ENCODE results near the gene GFOD1. TPM values are rescaled to one million over a fixed set of nuclear protein-coding genes. Genes with fewer than 3 reads are reported as not detected.

The GFOD1 gene
- total RNA-seq, 1 experiment from 2014 or later, result 0.68 TPM

DNA sequence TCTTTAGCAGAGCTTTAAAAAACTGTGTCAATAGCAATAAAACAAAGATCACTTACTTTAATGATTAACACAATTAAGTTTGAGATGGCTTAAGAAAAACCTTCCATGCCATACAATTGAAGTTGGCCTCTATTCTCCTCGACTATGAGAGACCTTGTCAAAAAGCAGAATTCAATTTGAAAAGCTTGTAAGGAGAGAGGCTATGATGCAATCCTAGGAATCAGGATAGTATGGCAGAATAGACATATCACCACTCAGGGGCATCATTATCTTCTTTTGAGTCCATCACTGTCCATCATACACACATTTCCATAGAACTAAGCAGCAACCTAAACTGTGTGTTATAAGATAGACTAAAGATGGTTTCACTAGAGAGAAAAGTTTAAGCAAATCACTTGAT lies 176.2 kb downstream of the GFOD1 start:
- TF ChIP-seq, protein P1, sequence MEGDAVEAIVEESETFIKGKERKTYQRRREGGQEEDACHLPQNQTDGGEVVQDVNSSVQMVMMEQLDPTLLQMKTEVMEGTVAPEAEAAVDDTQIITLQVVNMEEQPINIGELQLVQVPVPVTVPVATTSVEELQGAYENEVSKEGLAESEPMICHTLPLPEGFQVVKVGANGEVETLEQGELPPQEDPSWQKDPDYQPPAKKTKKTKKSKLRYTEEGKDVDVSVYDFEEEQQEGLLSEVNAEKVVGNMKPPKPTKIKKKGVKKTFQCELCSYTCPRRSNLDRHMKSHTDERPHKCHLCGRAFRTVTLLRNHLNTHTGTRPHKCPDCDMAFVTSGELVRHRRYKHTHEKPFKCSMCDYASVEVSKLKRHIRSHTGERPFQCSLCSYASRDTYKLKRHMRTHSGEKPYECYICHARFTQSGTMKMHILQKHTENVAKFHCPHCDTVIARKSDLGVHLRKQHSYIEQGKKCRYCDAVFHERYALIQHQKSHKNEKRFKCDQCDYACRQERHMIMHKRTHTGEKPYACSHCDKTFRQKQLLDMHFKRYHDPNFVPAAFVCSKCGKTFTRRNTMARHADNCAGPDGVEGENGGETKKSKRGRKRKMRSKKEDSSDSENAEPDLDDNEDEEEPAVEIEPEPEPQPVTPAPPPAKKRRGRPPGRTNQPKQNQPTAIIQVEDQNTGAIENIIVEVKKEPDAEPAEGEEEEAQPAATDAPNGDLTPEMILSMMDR (conservative IDR thresholded peaks at IDR 0.05), result no peak
- no peak for TF ChIP-seq EZH2 (IDR thresholded peaks at IDR 0.05; ENCODE audit: low read depth)
- Histone ChIP-seq H3K4me1 (replicated peaks; ENCODE audit: insufficient read depth) (no peaks in the 10 kb centered on the region; the same call in 1 of the 2 replicates), H3K27me3 (ENCODE audit: insufficient read depth, low read depth) (no peaks in the 10 kb centered on the region), H3F3A (ENCODE audit: insufficient read depth, low read depth) (0 out of 2 replicates have a peak, but pooled peaks cover 8% of the 10 kb centered on the region), H3K9me2 (ENCODE audit: insufficient read depth) (no peaks in the 10 kb centered on the region), H3K4me2 (no peak overlapping the region), H3K79me2 (ENCODE audit: low read depth) (no peaks in the 10 kb centered on the region), H3K36me3 (ENCODE audit: low read depth) (peaks cover 16% of the 10 kb centered on the region), H4K20me1 (ENCODE audit: insufficient read depth) (no peaks in the 10 kb centered on the region), H3K9me3 (ENCODE audit: insufficient read depth, low read depth) (no peaks in the 10 kb centered on the region), H2AFZ (no peak overlapping the region), H3K4me3 (no peak overlapping the region), H3K27ac (no peak overlapping the region)
- CTCF ChIA-PET, result no interaction called here
- intact Hi-C loops (cut with micrococcal nuclease; ENCODE audit: unreplicated experiment), result no loop called here
- POLR2A ChIA-PET (ENCODE audit: unreplicated experiment), result no interaction called here
- no peak for DNase-seq
- no TSS peak for BruUV-seq (replicated peaks)

DNA sequence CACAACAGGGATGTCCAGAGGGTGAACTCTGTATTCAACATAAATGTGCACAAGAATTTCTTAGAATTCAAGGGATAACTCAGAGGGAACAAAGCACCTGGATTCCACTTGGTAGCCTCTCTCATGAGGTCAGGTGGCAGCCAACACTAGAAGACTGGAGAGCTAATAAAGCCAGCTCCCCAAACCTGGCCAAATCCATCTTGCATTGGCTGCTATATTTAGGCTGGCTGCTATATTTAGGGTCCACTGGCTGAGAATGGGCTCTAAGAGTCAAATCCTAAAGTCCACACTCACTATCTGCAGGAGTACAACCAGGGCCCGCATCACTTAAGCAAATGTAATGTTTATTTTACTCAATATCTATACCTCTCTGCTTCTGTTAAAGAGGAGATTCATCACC lies 179.1 kb downstream of the GFOD1 start:
- TF ChIP-seq EZH2 (IDR thresholded peaks at IDR 0.05; ENCODE audit: low read depth), result no peak
- TF ChIP-seq, protein P1 (conservative IDR thresholded peaks at IDR 0.05), result no peak
- intact Hi-C loops (cut with micrococcal nuclease; ENCODE audit: unreplicated experiment), result no loop called here
- BruUV-seq (replicated peaks), result no TSS peak
- no peaks in the 10 kb centered on the region for H3K27me3 ChIP-seq (ENCODE audit: insufficient read depth, low read depth)
- H3K4me2 ChIP-seq, result no peak overlapping the region
- no peaks in the 10 kb centered on the region for H3K9me3 ChIP-seq (ENCODE audit: insufficient read depth, low read depth)
- no peak for DNase-seq
- peaks cover 32% of the 10 kb centered on the region for H3K36me3 ChIP-seq (ENCODE audit: low read depth)
- no peak overlapping the region for H2AFZ ChIP-seq
- POLR2A ChIA-PET (ENCODE audit: unreplicated experiment), result no interaction called here
- H3K4me1 ChIP-seq (replicated peaks; ENCODE audit: insufficient read depth), result 0 out of 2 replicates have a peak, but pooled peaks cover 2% of the 10 kb centered on the region
- H3F3A ChIP-seq (ENCODE audit: insufficient read depth, low read depth), result 0 out of 2 replicates have a peak, but pooled peaks cover 3% of the 10 kb centered on the region
- CTCF ChIA-PET, result no interaction called here
- H3K79me2 ChIP-seq (ENCODE audit: low read depth), result no peaks in the 10 kb centered on the region
- H3K9me2 ChIP-seq (ENCODE audit: insufficient read depth), result no peaks in the 10 kb centered on the region
- H4K20me1 ChIP-seq (ENCODE audit: insufficient read depth), result no peaks in the 10 kb centered on the region
- no peak overlapping the region for H3K4me3 ChIP-seq
- peak overlapping the region; percentile 43; the same call in 1 of the 2 replicates for H3K27ac ChIP-seq

Other genes starting within 250 kb of the GFOD1 start
- gene TBC1D7, start 159.1 kb downstream of the GFOD1 start, total RNA-seq (2021), result 29.2 and 30.4 TPM in 2 replicates
- gene SIRT5, start 87.0 kb upstream of the GFOD1 start, total RNA-seq (2021), result 15.9 and 16.2 TPM in 2 replicates
- 75.9 and 78.6 TPM in 2 replicates for gene NOL7, start 127.7 kb upstream of the GFOD1 start, total RNA-seq (2021)
- 44.0 and 73.8 TPM in 2 replicates for gene RANBP9, start 224.2 kb upstream of the GFOD1 start, total RNA-seq (2021)